Endodermal cell (in vitro differentiated cells): Measurements from ENCODE around the gene ZNF280A. TPM values are rescaled to one million over a fixed set of nuclear protein-coding genes. Genes with fewer than 3 reads are reported as not detected.
"Not testable (repeated sequence)": the region's sequence is repeated elsewhere in the genome, so short reads cannot be mapped to it uniquely, and the experiment has no call there.

Experiments
- DNase-seq: peaks from one replicate; pipeline ENCODE4 v3.0.0-alpha.2; 2017
- H3K27ac ChIP-seq: 2 replicates; pipeline ENCODE4 v1.5.1; 2013; ENCODE audit warnings: mild to moderate bottlenecking, low read depth, low read length, moderate library complexity
- H3K27me3 ChIP-seq: 2 replicates; pipeline ENCODE4 v1.6.1; 2013; ENCODE audit warnings: mild to moderate bottlenecking, low read length, moderate library complexity; ENCODE audit not compliant: insufficient read depth, control insufficient read depth, poor library complexity, severe bottlenecking
- H3K36me3 ChIP-seq: 2 replicates; pipeline ENCODE4 v1.7.0; 2013; ENCODE audit warnings: mild to moderate bottlenecking, low read length, moderate library complexity; ENCODE audit not compliant: control insufficient read depth, insufficient read depth
- H3K4me1 ChIP-seq: one replicate; pipeline ENCODE4 v1.7.0; 2013; ENCODE audit warnings: low read length; ENCODE audit not compliant: control insufficient read depth, insufficient read depth
- H3K4me3 ChIP-seq: 2 replicates; pipeline ENCODE4 v1.5.1; 2013; ENCODE audit warnings: mild to moderate bottlenecking, low read length, moderate library complexity
- H3K9ac ChIP-seq: 2 replicates; pipeline ENCODE4 v1.6.1; 2013; ENCODE audit warnings: mild to moderate bottlenecking, low read length, moderate library complexity; ENCODE audit not compliant: poor library complexity, severe bottlenecking; ENCODE audit errors: extremely low read depth
- H3K9me3 ChIP-seq: 2 replicates; pipeline ENCODE4 v1.6.1; 2013; ENCODE audit warnings: mild to moderate bottlenecking, low read length, moderate library complexity; ENCODE audit not compliant: control insufficient read depth
- H3K27ac Mint-ChIP-seq: 2 replicates; pipeline ENCODE4 v1.8.0; 2020; ENCODE audit warnings: mixed read lengths
- H3K27me3 Mint-ChIP-seq: 2 replicates; pipeline ENCODE4 v1.8.0; 2021; ENCODE audit warnings: mild to moderate bottlenecking, mixed read lengths; ENCODE audit not compliant: insufficient read depth
- H3K36me3 Mint-ChIP-seq: 2 replicates; pipeline ENCODE4 v1.8.0; 2020; ENCODE audit warnings: low read depth, mixed read lengths
- H3K4me1 Mint-ChIP-seq: 2 replicates; pipeline ENCODE4 v1.8.0; 2020; ENCODE audit warnings: mixed read lengths
- H3K4me3 Mint-ChIP-seq: 2 replicates; pipeline ENCODE4 v1.8.0; 2020; ENCODE audit warnings: mild to moderate bottlenecking, moderate library complexity, mixed read lengths
- H3K9me3 Mint-ChIP-seq: 2 replicates; pipeline ENCODE4 v1.8.0; 2020; ENCODE audit warnings: mild to moderate bottlenecking, mixed read lengths
- CTCF ChIP-seq: fragments of 200-600 bp; sonication (generic); conservative IDR thresholded peaks from 2 replicates; pipeline ENCODE4 v1.5.0; 2021; ENCODE audit warnings: antibody characterized with exemption, mild to moderate bottlenecking
- WGBS, 2 experiments: methylation state at CpG; one replicate each; pipeline versions ENCODE4 v1.1.5 to v1.1.7; 2013; ENCODE audit warnings: missing lambda C conversion rate in 2 of 2, mixed read lengths in 1 of 2; ENCODE audit not compliant: insufficient coverage in 1 of 2, insufficient read length in 1 of 2; 5-methylcytosine and 5-hydroxymethylcytosine counted together
- total RNA-seq, 2 donors: library from RNA; stranded (reverse); fragmentation: NEBNext Ultra II Directional in 1 of 2; extraction: Animal tissue kit (Norgen Biotek cat#: 25700) in 1 of 2; gene quantifications; 2 replicates in 1 of 2; 3 replicates in 1 of 2; pipeline ENCODE4 v1.2.1, GENCODE V29; 2021

The ZNF280A gene
- total RNA-seq, 2 donors from 2014 or later = 0.55 to 2.1 TPM

GRCh38 chr22:22509912-22510311 is 10.2 kb downstream of the ZNF280A start:
- not testable (repeated sequence) for H3K4me3 Mint-ChIP-seq, H3K27ac Mint-ChIP-seq, H3K9ac ChIP-seq, H3K27ac ChIP-seq, H3K4me1 ChIP-seq, H3K4me3 ChIP-seq, H3K4me1 Mint-ChIP-seq, DNase-seq
- Mint-ChIP-seq H3K36me3 (peaks cover 24% of the 10 kb centered on the region), H3K27me3 (peaks cover 39% of the 10 kb centered on the region), H3K9me3 (peaks cover 26% of the 10 kb centered on the region)
- Histone ChIP-seq H3K9me3 (peaks cover 12% of the 10 kb centered on the region), H3K36me3 (peaks cover 19% of the 10 kb centered on the region), H3K27me3 (peaks cover 25% of the 10 kb centered on the region)
- WGBS, 2 experiments = 89 to 97% methylated on average over 5 to 6 of the region's 6 CpGs

GRCh38 chr22:22508274-22509176 is 11.5 kb downstream of the ZNF280A start, which contains the start of gene ZNF280B:
ZNF280B (minus strand) TSS chr22:22508742; CDS start chr22:22489398, 19,344 bp downstream.
- Histone ChIP-seq H3K27ac (no peak within 1 kb of the TSS), H3K9me3 (peaks cover 12% of the 10 kb centered on the region), H3K4me1 (no peaks in the 10 kb centered on the region), H3K9ac (peak within 1 kb of the TSS; percentile 82), H3K27me3 (peaks cover 16% of the 10 kb centered on the region), H3K36me3 (peaks cover 33% of the 10 kb centered on the region), H3K4me3 (peak within 1 kb of the TSS; percentile 86)
- TF ChIP-seq CTCF = peak; percentile 80
- H3K4me3 Mint-ChIP-seq = peak within 1 kb of the TSS; percentile 90
- H3K4me1 Mint-ChIP-seq = peaks cover 8% of the 10 kb centered on the region
- peaks cover 25% of the 10 kb centered on the region for H3K27me3 Mint-ChIP-seq
- WGBS, 2 experiments = 3 to 4% methylated on average over 28 to 72 of the region's 72 CpGs
- H3K9me3 Mint-ChIP-seq = peaks cover 26% of the 10 kb centered on the region
- H3K36me3 Mint-ChIP-seq = peaks cover 35% of the 10 kb centered on the region
- peak within 1 kb of the TSS; percentile 73 for H3K27ac Mint-ChIP-seq
- peak; percentile 96 for DNase-seq

GRCh38 chr22:22507743-22508273 is 12.3 kb downstream of the ZNF280A start:
- H3K36me3 ChIP-seq = peaks cover 40% of the 10 kb centered on the region
- H3K27me3 ChIP-seq = peaks cover 9% of the 10 kb centered on the region
- TF ChIP-seq CTCF = no peak
- peaks cover 43% of the 10 kb centered on the region for H3K36me3 Mint-ChIP-seq
- peaks cover 12% of the 10 kb centered on the region for H3K9me3 ChIP-seq
- peak overlapping the region; percentile 82 for H3K9ac ChIP-seq
- no peaks in the 10 kb centered on the region for H3K4me1 ChIP-seq
- H3K4me3 ChIP-seq = peak overlapping the region; percentile 86
- H3K27ac Mint-ChIP-seq = peak overlapping the region; percentile 73
- peaks cover 18% of the 10 kb centered on the region for H3K27me3 Mint-ChIP-seq
- 29 to 77% methylated on average over 3 to 13 of the region's 13 CpGs for WGBS, 2 experiments
- DNase-seq = no peak
- H3K4me1 Mint-ChIP-seq = peaks cover 8% of the 10 kb centered on the region
- H3K4me3 Mint-ChIP-seq = peak overlapping the region; percentile 90
- no peak overlapping the region for H3K27ac ChIP-seq
- H3K9me3 Mint-ChIP-seq = peaks cover 26% of the 10 kb centered on the region
